HG03095 (cell line): ENCODE results near the gene DYDC2.
"Not testable (repeated sequence)": the region's sequence is repeated elsewhere in the genome, so short reads cannot be mapped to it uniquely, and the experiment has no call there.

Experiments
- ATAC-seq: cut with Tn5 transposase; IDR thresholded peaks from one replicate; pipeline ENCODE4 v1.9.1; 2021; ENCODE audit warnings: moderate library complexity; ENCODE audit not compliant: unreplicated experiment

Gene DYDC2, protein sequence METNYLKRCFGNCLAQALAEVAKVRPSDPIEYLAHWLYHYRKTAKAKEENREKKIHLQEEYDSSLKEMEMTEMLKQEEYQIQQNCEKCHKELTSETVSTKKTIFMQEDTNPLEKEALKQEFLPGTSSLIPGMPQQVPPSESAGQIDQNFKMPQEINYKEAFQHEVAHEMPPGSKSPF

DNA sequence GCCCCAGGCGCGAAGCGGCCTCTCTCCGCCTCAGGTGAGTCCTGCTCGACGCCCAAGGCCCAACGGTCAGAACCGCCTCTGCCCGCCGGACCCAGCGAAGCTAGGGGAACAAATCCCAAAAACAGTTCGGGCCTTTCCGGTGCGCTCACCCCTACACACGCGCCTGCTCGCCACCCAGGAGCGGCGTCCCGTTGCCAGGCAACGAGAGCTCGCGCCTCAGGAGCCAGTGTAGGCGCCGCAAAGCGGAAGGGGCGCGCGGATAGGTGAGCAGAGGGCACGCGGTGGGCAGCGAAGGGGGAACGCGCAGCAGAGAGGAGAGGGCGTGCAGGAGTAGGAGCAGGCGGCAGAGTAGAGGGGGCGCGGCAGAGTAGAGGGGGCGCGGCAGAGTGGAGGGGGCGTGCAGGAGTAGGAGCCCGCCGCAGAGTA is at the start of gene DYDC2, which contains the start of gene DYDC1:
DYDC2 (plus strand) TSS at position 219 of the 426 bp plus-strand sequence. CDS start 5,663 bp downstream, outside the sequence.
DYDC1 (minus strand) TSS at position 193 of the 426 bp plus-strand sequence. CDS start 4,154 bp downstream, outside the sequence.
- no peak for ATAC-seq

GRCh38 chr10:80313523-80313922 is 43.1 kb upstream of the DYDC2 start:
- no peak for ATAC-seq

- no peak for ATAC-seq
Observed at GRCh38 chr10:80315391-80315790, 41.2 kb upstream of the DYDC2 start.

- no peak for ATAC-seq
Observed at GRCh38 chr10:80318742-80319141, 37.8 kb upstream of the DYDC2 start.

- no peak for ATAC-seq
Observed at GRCh38 chr10:80319318-80319717, 37.3 kb upstream of the DYDC2 start.

- ATAC-seq, result no peak
Observed at GRCh38 chr10:80319725-80320290, 36.8 kb upstream of the DYDC2 start.

GRCh38 chr10:80320377-80320776 is 36.2 kb upstream of the DYDC2 start:
- no peak for ATAC-seq

DNA sequence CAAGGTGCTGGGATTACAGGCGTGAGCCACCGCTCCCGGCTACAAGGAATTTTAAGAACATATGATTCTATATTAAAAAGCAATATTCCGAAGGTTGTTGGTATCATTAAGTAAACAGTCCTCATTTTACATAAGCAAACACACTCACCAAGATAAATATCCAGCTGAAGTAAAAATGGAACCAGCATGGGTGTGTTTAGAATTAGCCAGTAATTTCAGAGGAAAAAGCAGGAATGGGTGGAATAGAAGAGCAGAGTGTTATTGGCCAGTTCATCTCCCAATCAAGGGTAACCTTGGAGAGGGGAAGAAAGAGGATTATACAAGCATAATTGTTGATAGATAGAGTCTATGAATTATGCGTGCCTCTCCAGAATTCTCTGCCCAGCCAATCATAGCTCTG is 35.4 kb upstream of the DYDC2 start:
- no peak for ATAC-seq

DNA sequence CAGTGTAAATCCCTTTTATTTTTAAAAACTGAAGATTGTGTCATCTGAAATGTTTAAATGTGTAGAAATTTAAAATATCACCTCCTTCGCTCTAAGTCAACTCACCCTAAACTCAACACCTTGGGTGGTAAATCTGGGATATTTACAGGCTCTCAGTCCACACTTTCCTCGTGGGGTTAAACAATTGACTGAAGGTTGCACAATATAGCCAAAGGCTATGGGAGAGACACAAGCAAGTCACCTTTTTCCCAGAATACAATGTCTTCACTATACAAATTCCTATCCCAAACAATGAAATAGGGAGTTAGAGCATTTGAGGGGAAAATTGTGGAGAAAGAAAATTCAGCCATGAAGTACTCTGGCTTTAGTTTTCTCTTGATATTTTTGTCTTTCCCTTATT is 34.4 kb upstream of the DYDC2 start:
- ATAC-seq, result no peak

DNA sequence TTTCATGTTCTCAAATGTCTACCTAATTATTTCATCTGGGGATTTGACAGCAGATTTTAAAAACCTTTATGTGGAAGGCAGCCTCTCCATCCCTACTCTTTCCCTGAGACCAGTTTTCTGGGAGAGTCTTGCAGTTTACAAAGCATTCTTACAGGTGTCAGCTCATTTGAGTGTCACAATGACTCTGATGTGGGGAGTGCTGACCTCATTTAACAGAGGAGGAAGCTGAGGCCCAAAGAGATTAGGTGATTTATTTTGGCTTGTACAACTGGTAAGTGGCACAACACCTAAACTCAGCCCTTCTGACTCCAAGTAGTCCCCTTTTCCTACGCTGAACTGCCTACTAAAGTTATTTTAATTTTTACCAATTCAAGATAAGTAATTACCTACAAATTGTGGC is 33.9 kb upstream of the DYDC2 start:
- no peak for ATAC-seq

- ATAC-seq, result no peak
Observed at GRCh38 chr10:80323311-80323710, 33.3 kb upstream of the DYDC2 start.

GRCh38 chr10:80324086-80324485 is 32.5 kb upstream of the DYDC2 start:
- ATAC-seq, result no peak

DNA sequence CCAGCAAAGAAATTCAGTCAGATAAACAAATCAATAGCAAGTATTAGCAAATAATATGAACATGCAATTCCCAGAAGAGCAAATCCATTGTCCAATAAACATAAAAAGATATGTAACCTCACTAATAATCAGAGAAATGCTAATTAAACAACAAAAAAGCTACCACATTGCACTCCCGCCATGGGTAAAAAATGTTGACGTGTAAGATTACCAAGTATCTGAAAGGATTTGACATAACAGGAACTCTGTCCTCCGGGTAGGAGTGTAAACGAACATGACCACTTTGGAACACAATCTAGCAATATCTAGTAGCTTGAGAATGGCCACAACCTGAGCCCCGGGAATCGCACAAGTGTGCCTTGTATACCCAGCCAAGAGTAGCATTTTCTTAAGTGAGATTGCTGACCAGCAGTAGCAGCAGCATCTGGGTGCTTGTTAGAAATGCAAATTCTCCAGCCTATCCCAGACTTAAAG is 31.7 kb upstream of the DYDC2 start:
- no peak for ATAC-seq

- ATAC-seq, result no peak
Observed at GRCh38 chr10:80333983-80334382, 22.6 kb upstream of the DYDC2 start.

DNA sequence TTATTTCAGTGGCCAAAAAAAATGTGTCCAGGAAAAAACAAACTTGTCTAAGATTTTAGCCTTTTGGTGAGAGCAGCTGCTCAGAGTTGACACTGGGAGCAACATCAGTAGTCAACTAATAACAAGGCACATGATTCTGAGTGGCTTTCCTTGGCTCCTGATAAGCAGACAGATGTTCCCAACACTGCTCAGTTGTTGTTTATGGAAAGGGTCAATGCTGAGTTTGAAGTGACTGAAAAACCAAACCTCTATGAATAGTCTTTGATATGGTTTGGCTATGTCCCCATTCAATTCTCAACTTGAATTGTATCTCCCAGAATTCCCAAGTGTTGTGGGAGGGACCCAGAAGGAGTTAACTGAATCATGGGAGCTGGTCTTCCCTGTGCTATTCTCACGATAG is 12.3 kb upstream of the DYDC2 start:
- no peak for ATAC-seq

DNA sequence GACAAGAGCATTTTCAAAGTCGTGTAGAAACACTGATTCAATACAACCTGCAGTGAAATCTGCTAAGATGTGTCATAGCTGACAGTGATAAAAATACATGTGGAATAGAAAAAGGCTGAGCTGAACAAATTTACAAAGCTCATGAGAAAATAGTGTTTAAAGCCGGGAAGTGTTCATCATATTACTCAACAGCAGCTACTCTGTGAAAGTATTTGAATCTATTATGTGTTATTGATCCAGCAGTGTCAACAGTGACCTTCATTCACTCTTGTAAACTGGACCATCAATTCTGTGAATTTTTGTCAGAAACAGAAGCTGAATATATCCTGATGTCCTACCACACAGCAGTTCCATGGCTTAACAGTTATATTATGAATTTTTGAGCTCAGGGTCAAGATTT is 11.7 kb upstream of the DYDC2 start:
- ATAC-seq, result no peak

DNA sequence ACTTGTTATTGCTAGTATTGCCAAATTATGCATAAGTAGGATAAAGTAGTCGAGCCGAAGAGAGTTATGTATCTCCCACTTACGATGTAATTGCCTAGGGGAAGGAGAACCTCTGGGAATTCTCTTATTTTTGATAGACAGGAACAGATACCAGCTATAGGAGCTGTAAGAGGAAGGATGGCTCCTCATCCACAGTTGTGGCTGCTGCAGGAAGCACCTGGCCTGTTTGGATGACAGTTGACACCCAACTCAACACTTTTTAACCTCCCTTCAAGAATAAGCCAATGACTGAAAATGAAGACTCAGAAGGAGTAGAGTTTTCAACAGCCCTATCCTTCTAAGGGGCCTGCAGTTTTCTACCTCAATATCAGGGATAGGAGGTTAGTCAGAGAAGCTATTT is 6.3 kb upstream of the DYDC2 start:
- ATAC-seq, result no peak

GRCh38 chr10:80351220-80351619 is 5.4 kb upstream of the DYDC2 start:
- ATAC-seq, result no peak

DNA sequence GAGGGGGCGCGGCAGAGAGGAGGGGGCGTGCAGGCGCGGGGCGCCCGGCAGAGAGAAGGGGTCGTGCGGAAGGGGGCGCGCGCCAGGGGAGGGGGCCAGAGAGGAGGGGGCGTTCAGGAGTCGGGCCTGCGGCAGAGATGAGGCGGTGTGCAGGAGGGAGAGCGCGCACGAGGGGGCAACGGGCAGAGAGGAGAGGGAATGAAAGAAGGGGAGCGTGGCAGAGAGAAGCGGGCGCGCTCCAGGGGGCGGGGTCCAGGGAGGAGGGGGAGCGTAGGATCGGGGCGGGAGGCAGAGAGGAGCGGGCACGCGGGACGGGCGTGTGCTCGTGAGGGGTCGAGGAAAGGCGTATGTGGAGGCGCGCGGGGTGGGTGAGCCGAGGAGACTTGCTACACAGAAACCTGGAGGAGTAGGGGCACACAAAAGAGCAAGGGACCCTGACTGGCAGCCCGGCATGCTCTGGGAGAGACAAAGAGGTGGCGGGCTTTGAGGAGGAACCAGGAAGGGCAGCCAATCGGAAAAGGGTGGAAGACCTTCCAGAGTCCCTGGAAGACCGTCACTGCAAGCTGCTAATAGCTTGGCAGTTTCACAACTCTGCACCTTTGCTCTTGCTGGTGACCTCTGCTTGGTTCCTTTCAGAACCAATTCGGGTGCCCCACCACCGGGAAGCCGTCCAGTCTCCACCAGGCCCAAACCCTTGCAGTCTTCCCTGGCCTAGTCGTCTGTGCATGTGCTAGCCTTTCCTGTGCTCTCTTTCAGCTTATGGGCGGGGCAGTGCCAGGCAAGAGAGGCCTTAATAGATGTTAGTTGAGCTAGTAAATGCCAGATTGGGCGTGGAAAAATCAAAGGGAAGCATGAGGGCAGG is 639 bp downstream of the DYDC2 start:
- no peak for ATAC-seq

- no peak for ATAC-seq
Observed at GRCh38 chr10:80357851-80358125, 1.2 kb downstream of the DYDC2 start.

- ATAC-seq, result not testable (repeated sequence)
Observed at GRCh38 chr10:80358925-80359324, 2.3 kb downstream of the DYDC2 start.

DNA sequence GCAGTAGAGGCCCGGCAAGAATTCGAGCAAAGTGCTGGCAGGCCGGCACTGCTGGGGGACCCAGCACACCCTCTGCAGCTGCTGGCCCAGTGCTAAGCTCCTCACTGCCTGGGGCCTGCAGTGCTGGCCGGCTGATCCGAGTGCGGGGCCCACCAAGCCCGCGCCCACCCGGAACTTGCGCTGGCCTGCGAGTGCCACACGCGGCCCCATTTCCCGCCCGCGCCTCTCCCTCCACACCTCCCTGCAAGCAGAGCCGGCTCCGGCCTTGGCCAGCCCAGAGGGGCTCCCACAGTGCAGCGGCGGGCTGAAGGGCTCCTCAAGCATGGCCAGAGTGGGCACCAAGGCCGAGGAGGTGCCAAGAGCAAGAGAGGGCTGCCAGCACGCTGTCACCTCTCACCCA is 3.1 kb downstream of the DYDC2 start:
- no peak for ATAC-seq
